OCI-LY3 (cell line): Measurements from ENCODE around the gene GREM1.

Experiments
- H2AFZ ChIP-seq: fragments of 200-600, 300-600 bp; shearing (Covaris generic); 2 replicates; pipeline ENCODE4 v1.6.0; 2014; ENCODE audit warnings: antibody characterized with exemption, low read depth, low read length
- H3K27ac ChIP-seq: fragments of 200-600, 300-600 bp; sonication (generic); 2 replicates; pipeline ENCODE4 v1.5.1; 2014; ENCODE audit warnings: mild to moderate bottlenecking, low read length, moderate library complexity, mixed read lengths
- H3K27me3 ChIP-seq: fragments of 200-600, 300-600 bp; sonication (generic); 2 replicates; pipeline ENCODE4 v1.6.1; 2014; ENCODE audit warnings: low read depth, low read length, mixed read lengths
- H3K36me3 ChIP-seq: fragments of 200-600, 300-600 bp; sonication (generic); replicated peaks from 2 replicates; pipeline ENCODE3; 2014; ENCODE audit warnings: low read depth, low read length, mixed read lengths
- H3K4me1 ChIP-seq: fragments of 300-600, 200-600 bp; sonication (generic); 2 replicates; pipeline ENCODE4 v1.6.1; 2014; ENCODE audit warnings: low read length, mixed read lengths
- H3K4me2 ChIP-seq: fragments of 200-600, 300-600 bp; sonication (generic); 2 replicates; pipeline ENCODE4 v1.6.1; 2014; ENCODE audit warnings: low read length, mixed read lengths
- H3K4me3 ChIP-seq: fragments of 300-600, 200-600 bp; sonication (generic); 2 replicates; pipeline ENCODE4 v1.5.1; 2014; ENCODE audit warnings: antibody characterized with exemption, mild to moderate bottlenecking, low read length, moderate library complexity
- H3K79me2 ChIP-seq: fragments of 300-600, 200-600 bp; shearing (Covaris generic); 2 replicates; pipeline ENCODE4 v1.6.1; 2014; ENCODE audit warnings: mild to moderate bottlenecking, low read length, mixed read lengths
- H3K9ac ChIP-seq: fragments of 300-600, 200-600 bp; shearing (Covaris generic); 2 replicates; pipeline ENCODE4 v1.6.0; 2014; ENCODE audit warnings: mild to moderate bottlenecking, low read length, moderate library complexity
- H3K9me3 ChIP-seq: fragments of 200-600, 300-600 bp; shearing (Covaris generic); 2 replicates; pipeline ENCODE4 v1.6.1; 2014; ENCODE audit warnings: low read length, mixed read lengths; ENCODE audit not compliant: insufficient read depth
- H4K20me1 ChIP-seq: fragments of 200-600, 300-600 bp; sonication (generic); 2 replicates; pipeline ENCODE4 v1.6.1; 2016; ENCODE audit warnings: low read length, mixed read lengths; ENCODE audit not compliant: insufficient read depth
- CTCF ChIP-seq: fragments of 200-600, 300-600 bp; sonication (generic); IDR thresholded peaks from 2 replicates; pipeline ENCODE4 v1.5.1; 2014; ENCODE audit warnings: antibody characterized with exemption, low read length, low read depth
- EZH2phosphoT487 ChIP-seq: fragments of 200-600 bp; shearing (Covaris generic); IDR thresholded peaks from 2 replicates; pipeline ENCODE4 v1.6.1; 2018; ENCODE audit warnings: antibody characterized with exemption, mixed run types, low read depth

Gene GREM1

GRCh38 chr15:32715276-32715675 lies 2.5 kb upstream of the GREM1 start:
- TF ChIP-seq EZH2phosphoT487 (peak; percentile 82), CTCF (no peak)
- Histone ChIP-seq H4K20me1 (peaks cover 13% of the 10 kb centered on the region), H3K79me2 (no peaks in the 10 kb centered on the region), H3K36me3 (no peaks in the 10 kb centered on the region), H3K27me3 (peaks cover 66% of the 10 kb centered on the region), H3K9ac (no peak overlapping the region), H3K27ac (no peak overlapping the region), H3K4me3 (peak overlapping the region; percentile 28; the same call in 1 of the 2 replicates), H3K4me2 (peak overlapping the region; percentile 40), H3K4me1 (peaks cover 22% of the 10 kb centered on the region), H2AFZ (no peak overlapping the region), H3K9me3 (no peaks in the 10 kb centered on the region)

- peak overlapping the region; percentile 28; the same call in 1 of the 2 replicates for H3K4me3 ChIP-seq
Measured at GRCh38 chr15:32716216-32716914, 1.4 kb upstream of the GREM1 start.

GRCh38 chr15:32716915-32717425 lies 834 bp upstream of the GREM1 start:
- H4K20me1 ChIP-seq = peaks cover 13% of the 10 kb centered on the region
- H3K4me2 ChIP-seq = no peak overlapping the region
- no peak overlapping the region for H3K27ac ChIP-seq
- no peak overlapping the region for H2AFZ ChIP-seq
- no peaks in the 10 kb centered on the region for H3K79me2 ChIP-seq
- H3K27me3 ChIP-seq = peaks cover 76% of the 10 kb centered on the region
- no peaks in the 10 kb centered on the region for H3K9me3 ChIP-seq
- H3K4me3 ChIP-seq = no peak overlapping the region
- H3K36me3 ChIP-seq = no peaks in the 10 kb centered on the region
- TF ChIP-seq CTCF (no peak), EZH2phosphoT487 (no peak)
- H3K9ac ChIP-seq = no peak overlapping the region
- H3K4me1 ChIP-seq = peaks cover 22% of the 10 kb centered on the region

More at GRCh38 chr15:32716216-32716914, 1.4 kb upstream of the GREM1 start:
- TF ChIP-seq EZH2phosphoT487 (no peak), CTCF (no peak)
- Histone ChIP-seq H2AFZ (no peak overlapping the region), H4K20me1 (peaks cover 13% of the 10 kb centered on the region), H3K27me3 (peaks cover 72% of the 10 kb centered on the region), H3K4me1 (peaks cover 22% of the 10 kb centered on the region), H3K79me2 (no peaks in the 10 kb centered on the region), H3K27ac (no peak overlapping the region), H3K9me3 (no peaks in the 10 kb centered on the region), H3K36me3 (no peaks in the 10 kb centered on the region), H3K4me2 (peak overlapping the region; percentile 40; the same call in 1 of the 2 replicates), H3K9ac (no peak overlapping the region)

GRCh38 chr15:32718227-32718820 lies 520 bp downstream of the GREM1 start:
- peaks cover 32% of the 10 kb centered on the region for H3K4me1 ChIP-seq
- H4K20me1 ChIP-seq = peaks cover 20% of the 10 kb centered on the region
- no peak overlapping the region for H3K4me3 ChIP-seq
- no peaks in the 10 kb centered on the region for H3K79me2 ChIP-seq
- peaks cover 76% of the 10 kb centered on the region for H3K27me3 ChIP-seq
- no peak for TF ChIP-seq CTCF
- TF ChIP-seq EZH2phosphoT487 = no peak
- no peaks in the 10 kb centered on the region for H3K9me3 ChIP-seq
- H3K4me2 ChIP-seq = no peak overlapping the region
- H2AFZ ChIP-seq = no peak overlapping the region
- no peak overlapping the region for H3K9ac ChIP-seq
- H3K27ac ChIP-seq = no peak overlapping the region
- no peaks in the 10 kb centered on the region for H3K36me3 ChIP-seq
